K562 (cell line): Measurements from ENCODE around the gene PRR36. TPM values are rescaled to one million over a fixed set of nuclear protein-coding genes. Genes with fewer than 3 reads are reported as not detected.

Experiments
- CSDE1 ChIP-seq, 2 experiments: fragments of 450-650 bp; IDR thresholded peaks; 2 replicates each; pipeline ENCODE4 v1.6.1; 2016; ENCODE audit warnings: mild to moderate bottlenecking in 1 of 2
- HDGF ChIP-seq: fragments of 450-650 bp; IDR thresholded peaks from 2 replicates; pipeline ENCODE4 v1.6.1; 2016
- ZNF212 ChIP-seq: fragments of 450-650 bp; formaldehyde crosslinking; IDR thresholded peaks from 2 replicates; pipeline ENCODE4 v1.4.0; 2020; ENCODE audit warnings: mild to moderate bottlenecking
- ZNF445 ChIP-seq: fragments of 250-450 bp; sonication (Bioruptor Pico); IDR thresholded peaks from 2 replicates; pipeline ENCODE4 v1.4.0; 2020; ENCODE audit warnings: low read depth, mild to moderate bottlenecking, moderate library complexity
- polyA plus RNA-seq, 8 experiments: library from polyadenylated mRNA; depleted of rRNA in 4 of 8; stranded (reverse) in 5 of 8; unstranded in 3 of 8; fragments of >200 nt; fragmentation: Nextera tagmentation in 2 of 8; fragmentation: Illumina TruSeq in 1 of 8; extraction: Ambion mirVana in 2 of 8; extraction: Trizol in 1 of 8; gene quantifications; 2 replicates each; pipeline versions ENCODE4 v1.2.1 to v1.2.3, GENCODE V29; 2011 to 2014; ENCODE audit warnings: inconsistent platforms in 1 of 8, missing spikeins in 1 of 8
- total RNA-seq, 7 experiments: library from RNA; depleted of rRNA in 6 of 7; stranded (reverse); fragments of >200 nt in 6 of 7; fragmentation: Illumina TruSeq in 2 of 7; extraction: Trizol in 2 of 7; gene quantifications; 2 replicates each; pipeline versions ENCODE4 v1.2.1 to v1.2.3, GENCODE V29; 2011 to 2021; ENCODE audit warnings: low replicate concordance in 1 of 7
- TF ChIP-seq, protein P1 (sequence below): fragments of 200-800 bp; sonication (Bioruptor generic); IDR thresholded peaks from 2 replicates; pipeline ENCODE4 v1.6.1; 2016; ENCODE audit warnings: missing genetic modification characterization, missing compliant biosample characterization

The PRR36 gene
- total and polyA plus RNA-seq, 9 of the 15 experiments (the other 6 are each of a cell fraction or from before 2014, with no cell fraction given), result 0.05 to 0.42 (median 0.06) TPM; not detected in 6

DNA sequence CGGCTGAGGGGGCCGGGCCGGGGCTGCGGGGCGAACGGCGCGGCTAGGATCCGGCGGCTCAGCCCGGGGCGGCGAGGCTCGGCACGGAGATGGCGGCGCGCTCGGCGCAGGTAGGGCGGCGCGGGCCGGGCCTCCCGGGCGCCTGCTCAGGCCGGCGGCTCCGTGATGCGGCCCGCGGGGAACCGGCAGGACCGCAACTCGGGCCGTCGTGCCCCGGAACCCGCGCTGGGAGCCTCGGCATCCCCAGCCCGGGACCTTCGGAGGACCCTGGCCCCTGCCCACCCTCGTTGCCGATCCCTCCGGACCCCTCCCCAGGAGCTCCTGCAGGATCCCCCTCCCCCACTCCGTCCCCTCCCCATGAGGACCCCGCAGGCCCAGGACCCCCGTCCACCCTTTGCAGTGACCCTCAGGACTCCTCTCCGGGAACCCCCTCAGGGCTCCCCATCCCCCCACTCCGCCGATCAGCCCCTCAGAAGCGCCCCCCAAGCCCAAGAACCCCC is 43.9 kb downstream of the PRR36 start (continued):
- TF ChIP-seq, protein P1, sequence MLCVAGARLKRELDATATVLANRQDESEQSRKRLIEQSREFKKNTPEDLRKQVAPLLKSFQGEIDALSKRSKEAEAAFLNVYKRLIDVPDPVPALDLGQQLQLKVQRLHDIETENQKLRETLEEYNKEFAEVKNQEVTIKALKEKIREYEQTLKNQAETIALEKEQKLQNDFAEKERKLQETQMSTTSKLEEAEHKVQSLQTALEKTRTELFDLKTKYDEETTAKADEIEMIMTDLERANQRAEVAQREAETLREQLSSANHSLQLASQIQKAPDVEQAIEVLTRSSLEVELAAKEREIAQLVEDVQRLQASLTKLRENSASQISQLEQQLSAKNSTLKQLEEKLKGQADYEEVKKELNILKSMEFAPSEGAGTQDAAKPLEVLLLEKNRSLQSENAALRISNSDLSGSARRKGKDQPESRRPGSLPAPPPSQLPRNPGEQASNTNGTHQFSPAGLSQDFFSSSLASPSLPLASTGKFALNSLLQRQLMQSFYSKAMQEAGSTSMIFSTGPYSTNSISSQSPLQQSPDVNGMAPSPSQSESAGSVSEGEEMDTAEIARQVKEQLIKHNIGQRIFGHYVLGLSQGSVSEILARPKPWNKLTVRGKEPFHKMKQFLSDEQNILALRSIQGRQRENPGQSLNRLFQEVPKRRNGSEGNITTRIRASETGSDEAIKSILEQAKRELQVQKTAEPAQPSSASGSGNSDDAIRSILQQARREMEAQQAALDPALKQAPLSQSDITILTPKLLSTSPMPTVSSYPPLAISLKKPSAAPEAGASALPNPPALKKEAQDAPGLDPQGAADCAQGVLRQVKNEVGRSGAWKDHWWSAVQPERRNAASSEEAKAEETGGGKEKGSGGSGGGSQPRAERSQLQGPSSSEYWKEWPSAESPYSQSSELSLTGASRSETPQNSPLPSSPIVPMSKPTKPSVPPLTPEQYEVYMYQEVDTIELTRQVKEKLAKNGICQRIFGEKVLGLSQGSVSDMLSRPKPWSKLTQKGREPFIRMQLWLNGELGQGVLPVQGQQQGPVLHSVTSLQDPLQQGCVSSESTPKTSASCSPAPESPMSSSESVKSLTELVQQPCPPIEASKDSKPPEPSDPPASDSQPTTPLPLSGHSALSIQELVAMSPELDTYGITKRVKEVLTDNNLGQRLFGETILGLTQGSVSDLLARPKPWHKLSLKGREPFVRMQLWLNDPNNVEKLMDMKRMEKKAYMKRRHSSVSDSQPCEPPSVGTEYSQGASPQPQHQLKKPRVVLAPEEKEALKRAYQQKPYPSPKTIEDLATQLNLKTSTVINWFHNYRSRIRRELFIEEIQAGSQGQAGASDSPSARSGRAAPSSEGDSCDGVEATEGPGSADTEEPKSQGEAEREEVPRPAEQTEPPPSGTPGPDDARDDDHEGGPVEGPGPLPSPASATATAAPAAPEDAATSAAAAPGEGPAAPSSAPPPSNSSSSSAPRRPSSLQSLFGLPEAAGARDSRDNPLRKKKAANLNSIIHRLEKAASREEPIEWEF (CRISPR knock-in tag), result no peak
- TF ChIP-seq CSDE1 (IDR thresholded peaks at IDR 0.05) (no peak), ZNF212 (CRISPR knock-in tag) (no peak), ZNF445 (no peak), HDGF (no peak)
